ENCODE data around the gene TMEM154. TPM values are rescaled to one million over a fixed set of nuclear protein-coding genes. Genes with fewer than 3 reads are reported as not detected.
A peak's percentile ranks its signal among the peaks of the same experiment; 100 is the strongest.

Gene TMEM154
- total RNA-seq, 2 experiments from 2014 or later, result 13.6 to 16.7 TPM

- POLR2A ChIA-PET, result interaction anchor here (0.7 kb wide), 1 partner anchor 142 kb away, joined by 3 read pairs; no protein-coding TSS in a partner anchor
- H3K4me3 ChIP-seq (ENCODE audit: low read length), result no peak overlapping the region
- H3K27ac Mint-ChIP-seq, result no peak overlapping the region
Measured at GRCh38 chr4:152727784-152728183, 48.0 kb upstream of the TMEM154 start.

GRCh38 chr4:152724494-152724893, 44.7 kb upstream of the TMEM154 start:
- no peak overlapping the region for H3K27ac Mint-ChIP-seq
- Histone ChIP-seq H3K4me3 (ENCODE audit: low read length) (no peak overlapping the region), H3K27ac (ENCODE audit: low read depth in 1 of 2, low read length in 2 of 2) (no peak overlapping the region), H3K27me3 (ENCODE audit: control insufficient read depth in 1 of 2, insufficient read depth in 2 of 2, low read length in 2 of 2) (no peaks in the 10 kb centered on the region), H3K36me3 (ENCODE audit: insufficient read depth, low read length) (no peaks in the 10 kb centered on the region), H3K9me3 (ENCODE audit: control insufficient read depth in 1 of 2, insufficient read depth in 1 of 2, low read length in 2 of 2) (no peaks in the 10 kb centered on the region), H3K4me1 (ENCODE audit: insufficient read depth, low read length) (no peaks in the 10 kb centered on the region)
- H3K36me3 Mint-ChIP-seq (ENCODE audit: low read depth), result no peaks in the 10 kb centered on the region
- POLR2A ChIA-PET, result no interaction called here
- no peaks in the 10 kb centered on the region for H3K4me1 Mint-ChIP-seq (ENCODE audit: low read depth)
- TF ChIP-seq, protein P1, sequence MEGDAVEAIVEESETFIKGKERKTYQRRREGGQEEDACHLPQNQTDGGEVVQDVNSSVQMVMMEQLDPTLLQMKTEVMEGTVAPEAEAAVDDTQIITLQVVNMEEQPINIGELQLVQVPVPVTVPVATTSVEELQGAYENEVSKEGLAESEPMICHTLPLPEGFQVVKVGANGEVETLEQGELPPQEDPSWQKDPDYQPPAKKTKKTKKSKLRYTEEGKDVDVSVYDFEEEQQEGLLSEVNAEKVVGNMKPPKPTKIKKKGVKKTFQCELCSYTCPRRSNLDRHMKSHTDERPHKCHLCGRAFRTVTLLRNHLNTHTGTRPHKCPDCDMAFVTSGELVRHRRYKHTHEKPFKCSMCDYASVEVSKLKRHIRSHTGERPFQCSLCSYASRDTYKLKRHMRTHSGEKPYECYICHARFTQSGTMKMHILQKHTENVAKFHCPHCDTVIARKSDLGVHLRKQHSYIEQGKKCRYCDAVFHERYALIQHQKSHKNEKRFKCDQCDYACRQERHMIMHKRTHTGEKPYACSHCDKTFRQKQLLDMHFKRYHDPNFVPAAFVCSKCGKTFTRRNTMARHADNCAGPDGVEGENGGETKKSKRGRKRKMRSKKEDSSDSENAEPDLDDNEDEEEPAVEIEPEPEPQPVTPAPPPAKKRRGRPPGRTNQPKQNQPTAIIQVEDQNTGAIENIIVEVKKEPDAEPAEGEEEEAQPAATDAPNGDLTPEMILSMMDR (IDR thresholded peaks at IDR 0.05), result no peak
- H3K4me3 Mint-ChIP-seq, result no peak overlapping the region
- no peaks in the 10 kb centered on the region for H3K9me3 Mint-ChIP-seq
- CTCF ChIA-PET, result no interaction called here
- DNase-seq (no peak), ATAC-seq (ENCODE audit: poor library complexity) (no peak)
- intact Hi-C loops (cut with DNase I, micrococcal nuclease), result no loop called here
- H3K27me3 Mint-ChIP-seq, result peaks cover 7% of the 10 kb centered on the region

More at GRCh38 chr4:152727784-152728183, 48.0 kb upstream of the TMEM154 start:
- peaks cover 7% of the 10 kb centered on the region for H3K27me3 Mint-ChIP-seq
- no peaks in the 10 kb centered on the region for H3K36me3 ChIP-seq (ENCODE audit: insufficient read depth, low read length)
- no peaks in the 10 kb centered on the region for H3K9me3 ChIP-seq (ENCODE audit: control insufficient read depth in 1 of 2, insufficient read depth in 1 of 2, low read length in 2 of 2)
- H3K4me1 Mint-ChIP-seq (ENCODE audit: low read depth), result no peaks in the 10 kb centered on the region
- intact Hi-C loops (cut with DNase I, micrococcal nuclease), result no loop called here
- H3K9me3 Mint-ChIP-seq, result no peaks in the 10 kb centered on the region
- ATAC-seq (ENCODE audit: poor library complexity) (no peak), DNase-seq (peak in 1 of 14 experiments; percentile 5)
- H3K27me3 ChIP-seq (ENCODE audit: control insufficient read depth in 1 of 2, insufficient read depth in 2 of 2, low read length in 2 of 2), result no peaks in the 10 kb centered on the region
- no peaks in the 10 kb centered on the region for H3K36me3 Mint-ChIP-seq (ENCODE audit: low read depth)
- CTCF ChIA-PET, result interaction anchor here (0.8 kb wide), 1 partner anchor 9 kb away, joined by 3 read pairs; no protein-coding TSS in a partner anchor
- no peak overlapping the region for H3K27ac ChIP-seq (ENCODE audit: low read depth in 1 of 2, low read length in 2 of 2)
- TF ChIP-seq, protein P1 (IDR thresholded peaks at IDR 0.05), result no peak
- no peaks in the 10 kb centered on the region for H3K4me1 ChIP-seq (ENCODE audit: insufficient read depth, low read length)
- H3K4me3 Mint-ChIP-seq, result no peak overlapping the region

- Mint-ChIP-seq H3K9me3 (no peaks in the 10 kb centered on the region), H3K4me1 (ENCODE audit: low read depth) (no peaks in the 10 kb centered on the region), H3K27ac (no peak overlapping the region), H3K4me3 (no peak overlapping the region), H3K27me3 (peaks cover 7% of the 10 kb centered on the region), H3K36me3 (ENCODE audit: low read depth) (no peaks in the 10 kb centered on the region)
- ChIA-PET POLR2A (no interaction called here), CTCF (no interaction called here)
- Histone ChIP-seq H3K4me3 (ENCODE audit: low read length) (no peak overlapping the region), H3K9me3 (ENCODE audit: control insufficient read depth in 1 of 2, insufficient read depth in 1 of 2, low read length in 2 of 2) (no peaks in the 10 kb centered on the region), H3K27ac (ENCODE audit: low read depth in 1 of 2, low read length in 2 of 2) (no peak overlapping the region), H3K36me3 (ENCODE audit: insufficient read depth, low read length) (no peaks in the 10 kb centered on the region), H3K4me1 (ENCODE audit: insufficient read depth, low read length) (no peaks in the 10 kb centered on the region), H3K27me3 (ENCODE audit: control insufficient read depth in 1 of 2, insufficient read depth in 2 of 2, low read length in 2 of 2) (no peaks in the 10 kb centered on the region)
- ATAC-seq (ENCODE audit: poor library complexity) (no peak), DNase-seq (no peak)
- intact Hi-C loops (cut with DNase I, micrococcal nuclease), result no loop called here
- TF ChIP-seq, protein P1 (IDR thresholded peaks at IDR 0.05), result no peak
Measured at GRCh38 chr4:152723236-152723635, 43.4 kb upstream of the TMEM154 start.
